SK-N-SH (cell line): ENCODE data around the gene BABAM2. TPM values are rescaled to one million over a fixed set of nuclear protein-coding genes. Genes with fewer than 3 reads are reported as not detected.
A peak's percentile ranks its signal among the peaks of the same experiment; 100 is the strongest.

Source experiments
- CTCF ChIA-PET: fragments of 300-600, 350-600 bp; formaldehyde crosslinking; extraction: SDS; loops from one replicate; lab custom pipeline; 2021; lab: Yijun Ruan, JAX
- POLR2A ChIA-PET: fragments of 350-600 bp; sonication (Branson Sonifier 250); formaldehyde crosslinking; extraction: SDS; loops from one replicate; lab custom pipeline; 2020; ENCODE audit warnings: antibody characterized with exemption, inconsistent platforms; lab: Yijun Ruan, JAX
- DNase-seq: peaks from one replicate; pipeline ENCODE4 v3.0.0; 2012
- H2AFZ ChIP-seq: fragments of 200-600 bp; sonication (generic); 2 replicates; pipeline ENCODE4 v1.8.1; 2016; ENCODE audit warnings: antibody characterized with exemption, mild to moderate bottlenecking, low read depth
- H3F3A ChIP-seq: fragments of 200-600 bp; sonication (generic); replicated peaks from 2 replicates; pipeline ENCODE3; 2016; ENCODE audit warnings: antibody characterized with exemption, mild to moderate bottlenecking; ENCODE audit not compliant: insufficient read depth
- H3K27ac ChIP-seq, 2 experiments: fragments of 200-500 bp in 1 of 2; fragments of 200-600 bp in 1 of 2; sonication (Bioruptor generic) in 1 of 2; sonication (generic), shearing (Covaris generic) in 1 of 2; 2 replicates each; pipeline versions ENCODE4 v1.5.1 to v1.6.1; 2014 to 2016; ENCODE audit warnings: low read depth in 2 of 2, inconsistent platforms in 1 of 2, low read length in 1 of 2, mild to moderate bottlenecking in 1 of 2, mixed read lengths in 1 of 2
- H3K27me3 ChIP-seq: fragments of 200-600 bp; sonication (generic), shearing (Covaris generic); 2 replicates; pipeline ENCODE4 v1.6.1; 2016; ENCODE audit warnings: mixed run types; ENCODE audit not compliant: insufficient read depth
- H3K36me3 ChIP-seq, 2 experiments: fragments of 200-500 bp in 1 of 2; fragments of 200-600 bp in 1 of 2; sonication (Bioruptor generic) in 1 of 2; sonication (generic) in 1 of 2; replicated peaks in 1 of 2; 2 replicates each; pipeline versions ENCODE3 to v1.5.1; 2014 to 2016; ENCODE audit warnings: low read length in 1 of 2, mild to moderate bottlenecking in 1 of 2; ENCODE audit not compliant: insufficient read depth in 2 of 2, control insufficient read depth in 1 of 2
- H3K4me1 ChIP-seq, 2 experiments: fragments of 200-500 bp in 1 of 2; fragments of 200-600 bp in 1 of 2; sonication (Bioruptor generic) in 1 of 2; sonication (generic), shearing (Covaris generic) in 1 of 2; 2 replicates each; pipeline versions ENCODE4 v1.5.1 to v1.6.1; 2014 to 2016; ENCODE audit warnings: low read depth in 1 of 2, low read length in 1 of 2, mixed run types in 1 of 2; ENCODE audit not compliant: insufficient read depth in 2 of 2, control insufficient read depth in 1 of 2
- H3K4me2 ChIP-seq: fragments of 200-600 bp; sonication (generic), shearing (Covaris generic); 2 replicates; pipeline ENCODE4 v1.6.1; 2017; ENCODE audit warnings: mixed run types
- H3K4me3 ChIP-seq, 2 experiments: fragments of 200-500 bp in 1 of 2; fragments of 200-600 bp in 1 of 2; sonication (Bioruptor generic) in 1 of 2; sonication (generic), shearing (Covaris generic) in 1 of 2; 2 replicates each; pipeline versions ENCODE4 v1.5.1 to v1.8.1; 2014 to 2016; ENCODE audit warnings: low read depth in 2 of 2, inconsistent platforms in 1 of 2, low read length in 1 of 2, mild to moderate bottlenecking in 1 of 2, mixed read lengths in 1 of 2, moderate library complexity in 1 of 2
- H3K79me2 ChIP-seq: fragments of 200-600 bp; sonication (generic); 2 replicates; pipeline ENCODE4 v1.8.1; 2017; ENCODE audit warnings: mild to moderate bottlenecking; ENCODE audit not compliant: insufficient read depth
- H3K9ac ChIP-seq: fragments of 200-600 bp; sonication (generic); 2 replicates; pipeline ENCODE4 v1.6.1; 2017; ENCODE audit warnings: mixed run types
- H3K9me2 ChIP-seq: fragments of 200-600 bp; sonication (generic); 2 replicates; pipeline ENCODE4 v1.6.1; 2017; ENCODE audit warnings: mixed run types
- H3K9me3 ChIP-seq: fragments of 200-600 bp; sonication (generic); 2 replicates; pipeline ENCODE4 v1.6.1; 2017; ENCODE audit warnings: mixed run types, mild to moderate bottlenecking, moderate library complexity
- H4K20me1 ChIP-seq: fragments of 200-600 bp; sonication (generic); 2 replicates; pipeline ENCODE4 v1.6.1; 2017; ENCODE audit warnings: mild to moderate bottlenecking, mixed run types; ENCODE audit not compliant: insufficient read depth
- EP300 ChIP-seq, 2 experiments: IDR thresholded peaks; 2 replicates each; pipeline versions ENCODE4 v1.4.0 to v1.6.1; 2012; ENCODE audit warnings: borderline replicate concordance in 1 of 2, low read depth in 1 of 2, low read length in 1 of 2
- FOSL2 ChIP-seq: IDR thresholded peaks from 2 replicates; pipeline ENCODE4 v1.4.0; 2012; ENCODE audit warnings: low read depth, mild to moderate bottlenecking, moderate library complexity, borderline replicate concordance
- FOXJ3 ChIP-seq: sonication (generic); formaldehyde crosslinking; IDR thresholded peaks from 2 replicates; pipeline ENCODE4 v1.5.1; 2020; ENCODE audit warnings: mild to moderate bottlenecking, missing genetic modification reagents
- FOXM1 ChIP-seq: IDR thresholded peaks from 2 replicates; pipeline ENCODE4 v1.4.0; 2012; ENCODE audit warnings: low read depth, mild to moderate bottlenecking
- GATA2 ChIP-seq: sonication (generic); formaldehyde crosslinking; IDR thresholded peaks from 2 replicates; pipeline ENCODE4 v1.5.0; 2020; ENCODE audit warnings: mild to moderate bottlenecking, missing genetic modification reagents
- JUND ChIP-seq: IDR thresholded peaks from 2 replicates; pipeline ENCODE4 v1.4.0; 2012
- NFIC ChIP-seq: IDR thresholded peaks from 2 replicates; pipeline ENCODE4 v1.4.0; 2012; ENCODE audit warnings: borderline replicate concordance
- NRF1 ChIP-seq: IDR thresholded peaks from 2 replicates; pipeline ENCODE4 v1.6.1; 2012; ENCODE audit warnings: low read depth, mild to moderate bottlenecking, low read length
- RAD21 ChIP-seq: IDR thresholded peaks from 2 replicates; pipeline ENCODE4 v1.6.1; 2012; ENCODE audit warnings: mild to moderate bottlenecking, low read length
- RXRA ChIP-seq: IDR thresholded peaks from 2 replicates; pipeline ENCODE4 v1.4.0; 2012; ENCODE audit warnings: low read depth, mild to moderate bottlenecking, borderline replicate concordance
- USF1 ChIP-seq: IDR thresholded peaks from 2 replicates; pipeline ENCODE4 v1.4.0; 2012; ENCODE audit warnings: low read depth, borderline replicate concordance
- USF2 ChIP-seq: fragments of 150-350 bp; IDR thresholded peaks from 2 replicates; pipeline ENCODE4 v1.6.1; 2017; ENCODE audit warnings: antibody characterized with exemption, low read length, low read depth, borderline replicate concordance
- WGBS: methylation state at CpG from one replicate; pipeline ENCODE4 v1.1.6; 2017; ENCODE audit warnings: low lambda C conversion rate; 5-methylcytosine and 5-hydroxymethylcytosine counted together
- polyA plus RNA-seq, 3 experiments: library from polyadenylated mRNA; depleted of rRNA; stranded (reverse); fragments of >200 nt; gene quantifications; 2 replicates each; pipeline ENCODE4 v1.2.3, GENCODE V29; 2012
- TF ChIP-seq, protein P1 (sequence below): IDR thresholded peaks from 2 replicates; pipeline ENCODE4 v1.4.0; 2012; ENCODE audit warnings: low read depth
- TF ChIP-seq, protein P2 (sequence below): fragments of 150-350 bp; IDR thresholded peaks from 2 replicates; pipeline ENCODE4 v1.6.1; 2016; ENCODE audit warnings: mild to moderate bottlenecking, low read depth, low read length
- TF ChIP-seq, protein P3 (sequence below): IDR thresholded peaks from 2 replicates; pipeline ENCODE4; 2012
- TF ChIP-seq, protein P4 (sequence below): IDR thresholded peaks from 2 replicates; pipeline ENCODE4 v1.4.0; 2012; ENCODE audit warnings: low read depth, borderline replicate concordance

BABAM2 gene
- polyA plus RNA-seq, 1 of the 3 experiments (the other 2 are of a cell fraction), result 34.0 TPM

DNA sequence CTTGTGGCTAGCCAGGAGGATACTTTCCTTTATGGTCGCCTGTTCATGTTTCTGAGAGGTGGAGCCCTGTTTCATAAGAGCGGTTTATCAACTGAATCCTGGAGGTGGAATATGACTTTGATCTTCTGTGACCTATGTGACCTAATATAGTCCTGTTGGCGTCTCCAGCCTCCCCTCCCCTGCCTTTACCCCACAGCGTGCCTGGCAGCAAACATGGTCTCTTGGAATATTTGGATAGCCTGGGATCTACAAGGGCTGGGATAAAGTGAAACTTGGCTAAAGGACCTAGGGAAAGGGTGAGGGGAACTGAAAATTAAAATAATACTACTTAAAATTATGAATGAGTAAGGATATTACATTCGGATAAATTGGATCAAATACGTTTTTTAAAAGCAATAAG is 246.0 kb downstream of the BABAM2 start:
- no peak for DNase-seq
- ChIA-PET CTCF (interaction anchor here (1.2 kb wide), 1 partner anchor 18 kb away, joined by 5 read pairs; no protein-coding TSS in a partner anchor), POLR2A (no interaction called here)
- Histone ChIP-seq H3K9ac (no peak overlapping the region), H3K79me2 (no peaks in the 10 kb centered on the region), H3K4me1 (peaks cover 0 to 8% of the 10 kb centered on the region in 2 experiments; a peak in 2 of 4 replicates), H2AFZ (no peak overlapping the region), H3K9me3 (no peaks in the 10 kb centered on the region), H3K27ac (no peak overlapping the region; a peak in 1 of 4 replicates), H3K27me3 (no peaks in the 10 kb centered on the region), H3K36me3 (no peaks in the 10 kb centered on the region), H3K4me3 (no peak overlapping the region), H4K20me1 (no peaks in the 10 kb centered on the region), H3F3A (peaks cover 3% of the 10 kb centered on the region), H3K9me2 (no peaks in the 10 kb centered on the region), H3K4me2 (no peak overlapping the region)
- 92% methylated on average over 6 of the region's 6 CpGs for WGBS
- TF ChIP-seq GATA2, result no peak
- TF ChIP-seq FOSL2, result no peak
- TF ChIP-seq, protein P1, sequence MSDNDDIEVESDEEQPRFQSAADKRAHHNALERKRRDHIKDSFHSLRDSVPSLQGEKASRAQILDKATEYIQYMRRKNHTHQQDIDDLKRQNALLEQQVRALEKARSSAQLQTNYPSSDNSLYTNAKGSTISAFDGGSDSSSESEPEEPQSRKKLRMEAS, result no peak
- TF ChIP-seq NRF1, result no peak
- TF ChIP-seq, protein P2, sequence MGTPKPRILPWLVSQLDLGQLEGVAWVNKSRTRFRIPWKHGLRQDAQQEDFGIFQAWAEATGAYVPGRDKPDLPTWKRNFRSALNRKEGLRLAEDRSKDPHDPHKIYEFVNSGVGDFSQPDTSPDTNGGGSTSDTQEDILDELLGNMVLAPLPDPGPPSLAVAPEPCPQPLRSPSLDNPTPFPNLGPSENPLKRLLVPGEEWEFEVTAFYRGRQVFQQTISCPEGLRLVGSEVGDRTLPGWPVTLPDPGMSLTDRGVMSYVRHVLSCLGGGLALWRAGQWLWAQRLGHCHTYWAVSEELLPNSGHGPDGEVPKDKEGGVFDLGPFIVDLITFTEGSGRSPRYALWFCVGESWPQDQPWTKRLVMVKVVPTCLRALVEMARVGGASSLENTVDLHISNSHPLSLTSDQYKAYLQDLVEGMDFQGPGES, result no peak

DNA sequence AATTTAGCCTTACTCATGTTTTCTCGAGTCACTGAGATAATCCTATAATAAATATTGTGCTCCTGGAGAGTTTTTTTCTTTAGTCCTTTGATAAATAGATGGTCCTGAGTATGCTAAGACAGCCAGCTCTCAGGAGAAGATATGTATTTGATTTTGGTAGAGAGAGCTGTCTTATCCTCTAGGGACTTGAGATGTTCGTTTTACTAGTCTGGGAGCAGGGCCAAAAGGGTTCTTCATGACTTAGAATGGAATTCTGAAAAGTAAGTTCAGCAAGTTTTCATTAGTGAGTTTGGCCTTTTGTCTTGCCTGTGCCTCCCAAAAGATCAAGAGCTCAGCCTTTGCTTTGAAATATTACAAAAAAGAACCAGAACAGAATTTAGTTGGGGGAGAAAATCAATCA is 246.7 kb downstream of the BABAM2 start:
- Histone ChIP-seq H4K20me1 (no peaks in the 10 kb centered on the region), H3K9me2 (no peaks in the 10 kb centered on the region), H3K4me1 (peaks cover 0 to 8% of the 10 kb centered on the region in 2 experiments; a peak in 2 of 4 replicates), H3K9me3 (no peaks in the 10 kb centered on the region), H3F3A (peaks cover 3% of the 10 kb centered on the region), H3K36me3 (no peaks in the 10 kb centered on the region), H3K79me2 (no peaks in the 10 kb centered on the region), H2AFZ (no peak overlapping the region), H3K9ac (no peak overlapping the region), H3K27me3 (no peaks in the 10 kb centered on the region), H3K27ac (peak overlapping the region; percentile 22 to 23; a peak in 2 of 4 replicates), H3K4me3 (no peak overlapping the region), H3K4me2 (peak overlapping the region; percentile 0; the same call in 1 of the 2 replicates)
- DNase-seq, result no peak
- CTCF ChIA-PET, result interaction anchor here (0.7 to 1.6 kb wide), 4 partner anchors 18 to 414 kb away, joined by 3 to 5 read pairs (median 4); no protein-coding TSS in a partner anchor
- POLR2A ChIA-PET, result no interaction called here
- 23% methylated on average over 2 of the region's 2 CpGs for WGBS
- TF ChIP-seq, protein P3, sequence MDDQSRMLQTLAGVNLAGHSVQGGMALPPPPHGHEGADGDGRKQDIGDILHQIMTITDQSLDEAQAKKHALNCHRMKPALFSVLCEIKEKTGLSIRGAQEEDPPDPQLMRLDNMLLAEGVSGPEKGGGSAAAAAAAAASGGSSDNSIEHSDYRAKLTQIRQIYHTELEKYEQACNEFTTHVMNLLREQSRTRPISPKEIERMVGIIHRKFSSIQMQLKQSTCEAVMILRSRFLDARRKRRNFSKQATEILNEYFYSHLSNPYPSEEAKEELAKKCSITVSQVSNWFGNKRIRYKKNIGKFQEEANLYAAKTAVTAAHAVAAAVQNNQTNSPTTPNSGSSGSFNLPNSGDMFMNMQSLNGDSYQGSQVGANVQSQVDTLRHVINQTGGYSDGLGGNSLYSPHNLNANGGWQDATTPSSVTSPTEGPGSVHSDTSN, result peak; percentile 19; the same call in 1 of the 2 replicates
- TF ChIP-seq FOXJ3 (CRISPR knock-in tag) (no peak), NFIC (peak; percentile 61; the same call in 1 of the 2 replicates), JUND (0 out of 2 replicates have a peak, but pooled peaks have one; percentile 2)

DNA sequence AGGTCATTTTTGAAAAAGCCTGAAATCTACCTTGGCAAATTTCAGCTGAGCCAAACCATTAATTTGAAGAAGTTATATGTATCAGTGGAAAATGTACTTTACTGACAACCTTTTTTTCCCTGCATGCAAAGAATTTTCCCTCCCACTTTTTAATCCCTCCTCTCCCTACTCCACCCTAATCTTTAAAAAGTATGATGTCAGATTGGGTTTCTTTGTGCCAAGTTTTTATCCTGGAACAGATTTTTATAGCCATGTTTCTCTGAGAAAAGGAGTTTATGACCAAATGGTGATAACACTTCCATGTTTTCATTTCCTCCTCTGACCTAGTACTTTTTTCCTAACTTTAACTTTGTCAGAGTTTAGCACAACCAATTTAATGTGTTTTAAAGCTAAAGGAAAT is 251.9 kb downstream of the BABAM2 start:
- H3K9me2 ChIP-seq, result no peaks in the 10 kb centered on the region
- H2AFZ ChIP-seq, result no peak overlapping the region
- H3K4me1 ChIP-seq, result peaks cover 0 to 2% of the 10 kb centered on the region in 2 experiments; a peak in 1 of 4 replicates
- no peak overlapping the region for H3K4me2 ChIP-seq
- no peaks in the 10 kb centered on the region for H4K20me1 ChIP-seq
- H3K79me2 ChIP-seq, result no peaks in the 10 kb centered on the region
- H3F3A ChIP-seq, result no peaks in the 10 kb centered on the region
- no peak for DNase-seq
- no peaks in the 10 kb centered on the region for H3K36me3 ChIP-seq
- H3K9ac ChIP-seq, result no peak overlapping the region
- H3K9me3 ChIP-seq, result no peaks in the 10 kb centered on the region
- H3K27me3 ChIP-seq, result no peaks in the 10 kb centered on the region
- ChIA-PET CTCF (interaction anchor here (0.7 to 1.4 kb wide), 3 partner anchors 16 to 439 kb away, joined by 3 read pairs; no protein-coding TSS in a partner anchor), POLR2A (no interaction called here)
- H3K4me3 ChIP-seq, result no peak overlapping the region
- no peak overlapping the region for H3K27ac ChIP-seq
- TF ChIP-seq EP300 (IDR thresholded peaks at IDR 0.05; ENCODE audit: borderline replicate concordance in 1 of 2, low read depth in 1 of 2, low read length in 1 of 2) (no peak), FOSL2 (no peak), RAD21 (no peak), RXRA (no peak), USF1 (no peak), USF2 (no peak), FOXM1 (no peak)
- TF ChIP-seq, protein P4, sequence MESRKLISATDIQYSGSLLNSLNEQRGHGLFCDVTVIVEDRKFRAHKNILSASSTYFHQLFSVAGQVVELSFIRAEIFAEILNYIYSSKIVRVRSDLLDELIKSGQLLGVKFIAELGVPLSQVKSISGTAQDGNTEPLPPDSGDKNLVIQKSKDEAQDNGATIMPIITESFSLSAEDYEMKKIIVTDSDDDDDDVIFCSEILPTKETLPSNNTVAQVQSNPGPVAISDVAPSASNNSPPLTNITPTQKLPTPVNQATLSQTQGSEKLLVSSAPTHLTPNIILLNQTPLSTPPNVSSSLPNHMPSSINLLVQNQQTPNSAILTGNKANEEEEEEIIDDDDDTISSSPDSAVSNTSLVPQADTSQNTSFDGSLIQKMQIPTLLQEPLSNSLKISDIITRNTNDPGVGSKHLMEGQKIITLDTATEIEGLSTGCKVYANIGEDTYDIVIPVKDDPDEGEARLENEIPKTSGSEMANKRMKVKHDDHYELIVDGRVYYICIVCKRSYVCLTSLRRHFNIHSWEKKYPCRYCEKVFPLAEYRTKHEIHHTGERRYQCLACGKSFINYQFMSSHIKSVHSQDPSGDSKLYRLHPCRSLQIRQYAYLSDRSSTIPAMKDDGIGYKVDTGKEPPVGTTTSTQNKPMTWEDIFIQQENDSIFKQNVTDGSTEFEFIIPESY, result no peak
